Peyer's patch (tissue), 4 donors: ENCODE measurements around the gene CDC123. TPM values are rescaled to one million over a fixed set of nuclear protein-coding genes. Genes with fewer than 3 reads are reported as not detected.

Experiments used
- DNase-seq, 3 donors: peaks; one replicate each; pipeline ENCODE4 v3.0.0-alpha.2; 2017 to 2019
- H3K27ac ChIP-seq, 4 donors: fragments of 200-600 bp; sonication (generic); one replicate each; pipeline ENCODE4 v1.5.1; 2016 to 2019
- H3K27me3 ChIP-seq, 2 donors: fragments of 200-600 bp; sonication (generic); one replicate each; pipeline ENCODE4 v1.5.1; 2019
- H3K36me3 ChIP-seq, 3 donors: fragments of 200-600 bp; sonication (generic); one replicate each; pipeline ENCODE4 v1.5.1; 2016 to 2019
- H3K4me1 ChIP-seq, 4 donors: fragments of 200-600 bp; sonication (generic); one replicate each; pipeline ENCODE4 v1.5.1; 2016 to 2019
- H3K4me3 ChIP-seq, 4 donors: fragments of 200-600 bp; sonication (generic); 1 replicate in 3 of 4; 2 replicates in 1 of 4; pipeline ENCODE4 v1.5.1; 2016 to 2019; ENCODE audit warnings: mild to moderate bottlenecking in 1 of 4
- H3K9me3 ChIP-seq, 4 donors: fragments of 200-600 bp; sonication (generic); one replicate each; pipeline ENCODE4 v1.5.1; 2016 to 2019; ENCODE audit warnings: mild to moderate bottlenecking in 1 of 4
- CTCF ChIP-seq, 6 experiments: fragments of 450-650 bp in 4 of 6; fragments of 200-600 bp in 2 of 6; sonication (generic) in 1 of 6; IDR thresholded peaks; one replicate each; pipeline ENCODE4 v1.5.1; 2017 to 2019; ENCODE audit warnings: antibody characterized with exemption in 6 of 6, mild to moderate bottlenecking in 3 of 6, moderate library complexity in 1 of 6
- POLR2A ChIP-seq, 2 donors: fragments of 450-650 bp; IDR thresholded peaks; one replicate each; pipeline ENCODE4 v1.5.1; 2017; ENCODE audit warnings: antibody characterized with exemption in 2 of 2, mild to moderate bottlenecking in 2 of 2, moderate library complexity in 2 of 2
- total RNA-seq, 4 donors: library from RNA; depleted of rRNA; stranded (reverse); fragments of >200 nt; gene quantifications; one replicate each; pipeline ENCODE4 v1.1.0, GENCODE V29; 2016

Gene CDC123
- total RNA-seq, 4 donors from 2014 or later: 52.0 to 77.4 (median 62.0) TPM

- H3K36me3 ChIP-seq: peaks cover 0 to 51% (median 0%) of the 10 kb centered on the region in 3 donors
- peaks cover 0 to 13% (median 7%) of the 10 kb centered on the region in 4 donors for H3K4me1 ChIP-seq
- no peak overlapping the region for H3K27ac ChIP-seq
- H3K27me3 ChIP-seq: no peaks in the 10 kb centered on the region
- TF ChIP-seq POLR2A (IDR thresholded peaks at IDR 0.05): no peak
- TF ChIP-seq CTCF (IDR thresholded peaks at IDR 0.05): no peak
- H3K4me3 ChIP-seq: no peak overlapping the region
- H3K9me3 ChIP-seq: no peaks in the 10 kb centered on the region
- DNase-seq: no peak
Measured at GRCh38 chr10:12200850-12201249, 4.9 kb downstream of the CDC123 start.

- no peak overlapping the region for H3K27ac ChIP-seq
- DNase-seq: no peak
- no peak overlapping the region for H3K4me3 ChIP-seq
- peaks cover 0 to 51% (median 0%) of the 10 kb centered on the region in 3 donors for H3K36me3 ChIP-seq
- H3K4me1 ChIP-seq: peaks cover 0 to 13% (median 7%) of the 10 kb centered on the region in 4 donors
- H3K27me3 ChIP-seq: no peaks in the 10 kb centered on the region
- no peak for TF ChIP-seq POLR2A (IDR thresholded peaks at IDR 0.05)
- TF ChIP-seq CTCF (IDR thresholded peaks at IDR 0.05): no peak
- no peaks in the 10 kb centered on the region for H3K9me3 ChIP-seq
Measured at GRCh38 chr10:12201543-12201942, 5.6 kb downstream of the CDC123 start.

GRCh38 chr10:12202226-12202625, 6.2 kb downstream of the CDC123 start:
- TF ChIP-seq POLR2A (IDR thresholded peaks at IDR 0.05): no peak
- H3K36me3 ChIP-seq: peaks cover 0 to 51% (median 0%) of the 10 kb centered on the region in 3 donors
- peaks cover 0 to 11% (median 5%) of the 10 kb centered on the region in 4 donors for H3K4me1 ChIP-seq
- no peaks in the 10 kb centered on the region for H3K27me3 ChIP-seq
- DNase-seq: no peak
- no peak overlapping the region for H3K27ac ChIP-seq
- no peaks in the 10 kb centered on the region for H3K9me3 ChIP-seq
- no peak overlapping the region for H3K4me3 ChIP-seq

GRCh38 chr10:12205082-12205481, 9.1 kb downstream of the CDC123 start:
- Histone ChIP-seq H3K4me3 (no peak overlapping the region), H3K36me3 (peaks cover 0 to 56% (median 0%) of the 10 kb centered on the region in 3 donors)

GRCh38 chr10:12207114-12207513, 11.1 kb downstream of the CDC123 start:
- TF ChIP-seq CTCF (IDR thresholded peaks at IDR 0.05): no peak
- TF ChIP-seq POLR2A (IDR thresholded peaks at IDR 0.05): no peak
- H3K4me3 ChIP-seq: no peak overlapping the region
- DNase-seq: no peak
- H3K27ac ChIP-seq: no peak overlapping the region
- no peaks in the 10 kb centered on the region for H3K4me1 ChIP-seq
- H3K27me3 ChIP-seq: no peaks in the 10 kb centered on the region
- no peaks in the 10 kb centered on the region for H3K9me3 ChIP-seq
- peaks cover 0 to 57% (median 0%) of the 10 kb centered on the region in 3 donors for H3K36me3 ChIP-seq

More at GRCh38 chr10:12205082-12205481, 9.1 kb downstream of the CDC123 start:
- TF ChIP-seq POLR2A (IDR thresholded peaks at IDR 0.05) (no peak), CTCF (IDR thresholded peaks at IDR 0.05) (no peak)
- Histone ChIP-seq H3K27me3 (no peaks in the 10 kb centered on the region), H3K9me3 (no peaks in the 10 kb centered on the region), H3K4me1 (no peaks in the 10 kb centered on the region), H3K27ac (no peak overlapping the region)
- no peak for DNase-seq

- Histone ChIP-seq H3K27me3 (no peaks in the 10 kb centered on the region), H3K36me3 (peaks cover 0 to 59% (median 0%) of the 10 kb centered on the region in 3 donors), H3K9me3 (no peaks in the 10 kb centered on the region), H3K27ac (no peak overlapping the region), H3K4me1 (no peaks in the 10 kb centered on the region), H3K4me3 (no peak overlapping the region)
- no peak for DNase-seq
- no peak for TF ChIP-seq POLR2A (IDR thresholded peaks at IDR 0.05)
- TF ChIP-seq CTCF (IDR thresholded peaks at IDR 0.05): no peak
Measured at GRCh38 chr10:12208460-12208859, 12.5 kb downstream of the CDC123 start.
